DND-41 (cell line): ENCODE measurements around the gene PTPRN2.

Source experiments
- CTCF ChIP-seq: IDR thresholded peaks from 2 replicates; pipeline ENCODE4 v1.5.1; 2012; ENCODE audit warnings: borderline replicate concordance, low read length, moderate library complexity, mild to moderate bottlenecking; ENCODE audit not compliant: poor library complexity, severe bottlenecking; ENCODE audit errors: extremely low read depth
- EZH2 ChIP-seq: IDR thresholded peaks from 3 replicates; pipeline ENCODE4 v1.6.1; 2012; ENCODE audit warnings: borderline replicate concordance, low read depth, mild to moderate bottlenecking, moderate library complexity, low read length, inconsistent platforms; ENCODE audit not compliant: severe bottlenecking

GRCh38 chr7:157679607-157680006 lies 908.0 kb downstream of the PTPRN2 start:
- TF ChIP-seq CTCF (no peak), EZH2 (no peak)
